ENCODE data around the gene LRRC74A. TPM values are rescaled to one million over a fixed set of nuclear protein-coding genes. Genes with fewer than 3 reads are reported as not detected.

Gene LRRC74A
- total and polyA plus RNA-seq, 11 donors: not detected

GRCh38 chr14:76844223-76844622, 18.0 kb downstream of the LRRC74A start:
- TF ChIP-seq CTCF (IDR thresholded peaks at IDR 0.05): peak in 9 of 12 donors; percentile 15 to 49 (median 36)
- TF ChIP-seq POLR2A (IDR thresholded peaks at IDR 0.05): no peak
- no peaks in the 10 kb centered on the region for H3K9me3 ChIP-seq
- no peak overlapping the region for H3K4me3 ChIP-seq
- peaks cover 0 to 27% (median 8%) of the 10 kb centered on the region in 12 donors for H3K4me1 ChIP-seq
- 39 to 48% (median 45%) methylated on average over 9 of the region's 9 CpGs for WGBS, 4 donors
- H3K36me3 ChIP-seq: no peaks in the 10 kb centered on the region
- H3K27ac ChIP-seq: peak overlapping the region; percentile 61 to 93 (median 86)
- peaks cover 0 to 4% (median 0%) of the 10 kb centered on the region in 9 donors for H3K27me3 ChIP-seq
- intact Hi-C loops (cut with DNase I): loop anchor here in 3 of 10 donors (1.0 to 2.0 kb wide), 2 partner anchors 19 to 20 kb away; no protein-coding TSS in a partner anchor
- peak; percentile 80 to 87 (median 83) for DNase-seq
- peak; percentile 91 to 99 (median 98) for ATAC-seq

- 75 to 86% (median 83%) methylated on average over 7 of the region's 7 CpGs for WGBS, 4 donors
- Histone ChIP-seq H3K9me3 (no peaks in the 10 kb centered on the region), H3K27ac (peak overlapping the region in 2 of 12 donors; percentile 4 to 90), H3K4me1 (peaks cover 0 to 27% (median 8%) of the 10 kb centered on the region in 12 donors), H3K36me3 (no peaks in the 10 kb centered on the region), H3K27me3 (peaks cover 0 to 4% (median 0%) of the 10 kb centered on the region in 9 donors), H3K4me3 (no peak overlapping the region)
- no peak for DNase-seq
- intact Hi-C loops (cut with DNase I): no loop called here
- TF ChIP-seq CTCF (IDR thresholded peaks at IDR 0.05) (no peak), POLR2A (IDR thresholded peaks at IDR 0.05) (no peak)
- no peak for ATAC-seq
Observed at GRCh38 chr14:76846331-76847047, 20.3 kb downstream of the LRRC74A start.

- ATAC-seq: no peak
- no peak for TF ChIP-seq CTCF (IDR thresholded peaks at IDR 0.05)
- TF ChIP-seq POLR2A (IDR thresholded peaks at IDR 0.05): no peak
- Histone ChIP-seq H3K4me3 (no peak overlapping the region), H3K27ac (peak overlapping the region in 1 of 12 donors; percentile 21), H3K9me3 (no peaks in the 10 kb centered on the region), H3K4me1 (peaks cover 0 to 24% (median 2%) of the 10 kb centered on the region in 12 donors), H3K36me3 (no peaks in the 10 kb centered on the region), H3K27me3 (peaks cover 0 to 4% (median 0%) of the 10 kb centered on the region in 9 donors)
- whole genome bisulfite sequencing, 4 donors: 76 to 87% (median 83%) methylated on average over 6 of the region's 6 CpGs
- DNase-seq: no peak
- intact Hi-C loops (cut with DNase I): no loop called here
Observed at GRCh38 chr14:76848879-76849278, 22.7 kb downstream of the LRRC74A start.

- ATAC-seq (peak; percentile 26 to 80 (median 54)), DNase-seq (no peak)
- H3K27ac ChIP-seq: no peak overlapping the region
- WGBS, 4 donors: 93 to 100% (median 94%) methylated on average over 2 of the region's 2 CpGs
- H3K36me3 ChIP-seq: no peaks in the 10 kb centered on the region
- no peak for TF ChIP-seq CTCF (IDR thresholded peaks at IDR 0.05)
- TF ChIP-seq POLR2A (IDR thresholded peaks at IDR 0.05): no peak
- no peaks in the 10 kb centered on the region for H3K9me3 ChIP-seq
- H3K27me3 ChIP-seq: no peaks in the 10 kb centered on the region
- no peaks in the 10 kb centered on the region for H3K4me1 ChIP-seq
- intact Hi-C loops (cut with DNase I): no loop called here
- no peak overlapping the region for H3K4me3 ChIP-seq
Observed at GRCh38 chr14:76855066-76855465, 28.9 kb downstream of the LRRC74A start.

All from heart left ventricle (tissue), 16 donors.